Activated CD4-positive, alpha-beta T cell treated with anti-CD3 and anti-CD28 coated beads, Interleukin-2, amount 50 U/mL, for 4 hours (primary cell): ENCODE results near the gene OR1M1.
"Not testable (repeated sequence)": the region's sequence is repeated elsewhere in the genome, so short reads cannot be mapped to it uniquely, and the experiment has no call there.

Experiments used
- DNase-seq, 2 experiments: peaks; one replicate each; pipeline ENCODE4 v3.0.0-alpha.2; 2020

Gene OR1M1

GRCh38 chr19:9086761-9087160 lies at the start of gene OR1M1:
Gene OR1M1 (plus strand): TSS chr19:9087061. CDS start chr19:9093245, 6,184 bp downstream.
- DNase-seq = no peak

DNA sequence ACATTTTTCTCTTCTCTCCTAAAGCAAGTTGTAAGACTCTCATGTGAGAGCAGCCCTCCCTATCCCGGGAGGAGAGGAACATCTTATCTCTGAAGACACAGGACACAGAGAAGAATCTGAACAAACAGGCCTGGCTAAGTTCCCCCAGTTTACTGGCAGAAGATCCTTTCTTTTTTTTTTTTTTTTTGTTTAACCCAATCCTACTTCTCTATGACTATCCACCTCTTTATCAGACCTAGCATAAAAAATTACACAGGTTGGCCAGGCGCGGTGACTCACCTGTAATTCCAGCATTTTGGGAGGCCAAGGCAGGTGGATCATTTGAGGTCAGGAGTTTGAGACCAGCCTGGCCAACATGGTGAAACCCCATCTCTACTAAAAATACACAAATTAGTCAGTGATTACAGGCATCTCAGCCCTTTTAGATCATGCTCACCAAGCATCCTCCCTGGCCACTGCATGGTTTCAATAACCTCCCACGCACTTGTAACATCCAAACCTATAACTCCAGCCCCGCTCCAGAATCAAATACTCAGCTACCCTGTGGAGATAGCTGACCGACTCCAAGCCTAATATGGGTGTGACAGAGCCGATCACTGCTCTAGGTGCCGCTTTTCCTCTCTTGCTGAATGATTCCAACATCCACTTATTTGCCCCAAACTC lies 49.3 kb upstream of the OR1M1 start:
- no peak for DNase-seq

- no peak for DNase-seq
Measured at GRCh38 chr19:9039728-9040127, 47.1 kb upstream of the OR1M1 start.

DNA sequence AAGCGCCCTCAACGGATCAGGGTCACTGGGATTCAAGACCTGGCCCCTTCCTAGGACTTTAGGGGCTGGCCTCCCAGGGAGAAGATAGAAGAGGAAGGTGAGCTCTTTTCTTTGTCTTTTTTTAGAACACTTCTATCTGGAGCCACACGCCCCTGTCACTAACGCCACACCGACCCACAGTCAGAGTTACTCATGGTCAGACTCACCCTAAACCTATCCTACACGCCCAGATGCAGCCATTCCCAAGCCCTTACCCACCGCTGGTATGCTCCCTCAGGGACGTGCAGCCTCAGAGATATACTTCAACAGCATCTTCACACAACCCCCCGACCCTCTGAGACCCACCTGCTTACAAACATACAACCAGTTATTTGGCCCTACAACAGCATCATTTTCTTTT lies 46.7 kb upstream of the OR1M1 start:
- no peak for DNase-seq

GRCh38 chr19:9041023-9041422 lies 45.8 kb upstream of the OR1M1 start:
- no peak for DNase-seq

- DNase-seq = no peak
Measured at GRCh38 chr19:9043524-9043923, 43.3 kb upstream of the OR1M1 start.

- DNase-seq = no peak
Measured at GRCh38 chr19:9044449-9044848, 42.4 kb upstream of the OR1M1 start.

DNA sequence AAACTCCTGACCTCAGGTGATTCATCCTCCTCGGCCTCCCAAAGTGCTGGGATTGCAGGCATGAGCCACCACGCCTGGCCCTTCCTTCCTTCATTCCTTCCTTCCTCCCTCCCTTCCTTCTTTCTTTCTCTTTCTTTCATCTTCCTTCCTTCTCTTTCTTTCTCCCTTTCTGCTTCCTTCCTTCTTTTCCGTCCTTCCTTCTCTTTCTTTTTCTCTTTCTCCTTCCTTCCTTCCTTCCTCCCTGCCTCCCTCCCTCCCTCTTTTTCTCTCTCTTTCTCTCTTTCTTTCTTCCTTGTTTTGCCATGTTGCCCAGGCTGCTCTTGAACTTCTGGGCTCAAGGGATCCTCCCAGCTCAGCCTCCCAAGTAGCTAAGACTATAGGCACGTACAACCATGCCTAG lies 40.2 kb upstream of the OR1M1 start:
- no peak for DNase-seq

DNA sequence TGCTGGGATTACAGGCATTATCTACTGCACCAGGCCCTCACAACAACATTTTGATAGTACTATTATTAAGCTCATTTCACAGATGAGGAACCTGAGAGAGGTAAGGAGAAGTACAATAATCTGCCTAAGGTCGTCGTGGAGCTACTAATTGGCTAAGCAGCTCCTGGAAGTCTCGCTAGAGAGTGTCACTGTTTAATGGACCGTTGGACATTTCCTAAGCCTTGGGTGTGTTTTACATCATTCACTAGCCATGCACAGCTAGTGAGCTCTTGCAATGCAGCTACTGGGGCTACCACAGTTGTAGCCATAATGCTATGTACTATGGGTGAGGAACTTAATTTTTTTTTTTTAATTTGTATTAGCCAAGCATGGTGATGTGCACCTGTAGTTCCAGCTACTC lies 34.0 kb upstream of the OR1M1 start:
- DNase-seq = no peak

DNA sequence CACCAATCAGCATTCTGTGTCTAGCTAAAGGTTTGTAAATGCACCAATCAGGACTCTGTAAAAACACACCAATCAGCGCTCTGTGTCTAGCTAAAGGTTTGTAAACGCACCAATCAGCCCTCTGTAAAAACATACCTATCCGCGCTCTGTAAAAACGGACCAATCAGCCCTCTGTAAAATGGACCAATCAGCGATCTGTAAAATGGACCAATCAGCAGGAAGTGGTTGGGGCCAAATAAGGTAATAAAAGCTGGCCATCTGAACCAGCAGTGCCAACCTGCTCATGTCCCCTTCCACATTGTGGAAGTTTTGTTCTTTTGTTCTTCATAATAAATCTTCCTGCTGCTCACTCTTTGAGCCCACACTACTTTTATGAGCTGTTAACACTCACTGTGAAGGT lies 33.2 kb upstream of the OR1M1 start:
- not testable (repeated sequence) for DNase-seq

- DNase-seq = no peak
Measured at GRCh38 chr19:9054207-9054606, 32.7 kb upstream of the OR1M1 start.

DNA sequence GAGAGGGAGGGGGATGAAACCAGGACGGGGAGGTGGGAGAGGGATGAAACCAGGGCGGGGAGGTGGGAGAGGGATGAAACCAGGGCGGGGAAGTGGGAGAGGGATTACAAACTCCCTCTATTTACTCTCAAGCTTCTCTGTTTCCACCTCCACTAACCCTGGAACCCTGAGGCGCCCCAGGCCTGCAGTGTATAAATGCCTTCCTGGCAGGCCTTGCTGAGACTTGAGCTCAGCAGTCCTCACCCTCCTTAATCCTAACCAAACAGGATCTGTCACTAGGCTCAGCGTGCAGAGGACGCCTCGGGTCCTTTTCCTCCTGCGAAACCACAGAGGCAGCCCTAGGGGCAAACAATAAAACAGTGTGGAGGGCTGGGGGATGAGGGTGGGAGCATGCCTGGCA lies 32.1 kb upstream of the OR1M1 start:
- DNase-seq = no peak

- DNase-seq = not testable (repeated sequence)
Measured at GRCh38 chr19:9056131-9056530, 30.7 kb upstream of the OR1M1 start.

DNA sequence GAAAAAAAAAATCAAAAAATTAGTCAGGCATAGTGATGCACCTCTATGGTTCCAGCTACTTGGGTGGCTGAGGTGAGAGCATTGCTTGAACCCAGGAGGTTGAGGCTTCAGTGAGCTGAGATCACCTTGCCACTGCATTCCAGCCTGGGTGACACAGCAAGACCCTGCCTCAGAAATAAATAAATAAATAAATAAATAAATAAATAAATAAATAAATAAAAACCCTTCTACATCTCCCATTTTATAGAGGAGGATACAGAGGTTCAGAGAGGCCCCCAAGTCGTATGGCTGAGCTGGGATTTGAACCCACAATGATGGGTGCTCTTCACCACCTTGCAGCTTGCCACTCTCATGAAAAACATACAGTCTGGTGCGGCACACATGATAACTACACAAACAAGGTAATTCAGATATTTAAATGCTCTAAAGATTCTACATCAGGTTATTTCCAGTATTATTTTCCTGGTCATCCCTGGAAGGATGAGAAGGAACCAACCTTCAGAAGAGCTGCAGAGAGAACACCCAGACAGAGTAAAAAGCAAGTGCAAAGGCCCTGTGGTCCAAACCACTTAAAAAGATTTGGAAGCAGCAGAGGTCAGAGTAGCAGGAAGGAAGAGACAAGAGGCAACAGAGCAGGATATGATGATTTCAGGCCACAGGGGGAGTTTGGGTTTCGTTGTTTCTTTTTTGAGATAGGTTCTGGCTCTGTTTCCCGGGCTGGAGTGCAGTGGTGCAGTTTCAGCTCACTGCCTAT lies 29.2 kb upstream of the OR1M1 start:
- DNase-seq = no peak

DNA sequence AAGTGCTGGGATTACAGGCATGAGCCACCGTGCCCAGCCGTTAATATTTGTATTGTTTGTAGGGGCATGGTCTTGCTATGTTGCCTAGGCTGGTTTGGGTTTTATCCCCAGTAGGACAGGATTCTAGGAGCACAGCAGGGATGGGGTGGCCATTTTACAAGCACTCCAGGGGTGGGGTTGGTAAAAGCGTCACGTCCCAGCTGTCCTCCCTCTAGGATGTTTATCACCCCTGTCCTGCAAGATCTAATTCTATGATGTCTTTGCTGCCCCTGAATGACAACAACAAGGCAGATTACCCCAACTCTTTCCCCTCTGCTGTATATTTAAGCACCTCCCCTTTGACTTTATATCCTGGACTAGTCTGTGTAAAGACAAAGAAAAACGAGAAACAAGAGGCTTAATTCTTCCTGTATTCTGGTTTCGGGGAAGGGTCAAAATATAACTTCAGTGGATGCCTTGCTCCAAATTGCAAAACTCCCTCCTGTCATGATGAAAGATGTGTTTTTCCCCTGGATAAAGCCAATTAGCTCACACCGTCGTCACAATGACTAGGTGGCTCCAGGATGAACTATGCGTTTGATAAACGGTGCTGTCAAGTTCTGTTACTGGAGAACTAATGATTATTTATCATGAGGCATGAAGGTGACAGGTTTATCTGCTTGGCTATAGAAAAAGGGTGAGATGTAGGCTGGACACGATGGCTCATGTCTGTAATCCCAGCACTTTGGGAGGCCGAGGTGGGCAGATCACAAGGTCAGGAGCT lies 27.8 kb upstream of the OR1M1 start:
- no peak for DNase-seq

- DNase-seq = no peak
Measured at GRCh38 chr19:9060564-9061340, 26.1 kb upstream of the OR1M1 start.

- no peak for DNase-seq
Measured at GRCh38 chr19:9061879-9062278, 25.0 kb upstream of the OR1M1 start.

DNA sequence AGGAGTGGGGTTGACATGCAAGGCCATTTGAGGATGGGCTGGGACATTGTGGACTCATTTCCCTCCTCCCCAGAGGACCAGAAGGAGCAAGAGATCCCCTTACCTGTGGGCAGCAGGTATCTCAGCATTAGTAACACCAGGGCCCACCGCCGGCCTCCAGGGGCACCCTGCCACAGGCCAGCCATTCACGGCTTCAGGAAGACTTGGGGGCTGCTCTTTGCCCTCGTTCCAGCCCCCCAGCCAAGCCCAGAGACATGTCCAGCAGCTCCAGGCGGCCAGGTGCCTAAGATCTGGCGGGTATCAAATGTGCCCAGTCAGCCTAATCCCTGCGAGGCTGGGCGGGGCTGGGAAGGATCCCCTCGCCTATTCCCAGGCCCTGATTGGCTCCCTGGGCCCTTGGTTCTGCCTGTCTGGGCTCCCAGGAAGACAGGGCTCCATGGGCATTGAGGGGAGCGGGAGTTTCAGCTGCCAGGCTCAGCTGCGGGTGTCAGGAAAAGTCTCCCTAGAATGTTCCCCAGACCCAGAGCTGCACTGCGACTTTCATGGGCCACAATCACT lies 21.3 kb upstream of the OR1M1 start:
- DNase-seq = no peak

GRCh38 chr19:9070066-9070465 lies 16.8 kb upstream of the OR1M1 start:
- DNase-seq = no peak

- not testable (repeated sequence) for DNase-seq
Measured at GRCh38 chr19:9071720-9072119, 15.1 kb upstream of the OR1M1 start.

DNA sequence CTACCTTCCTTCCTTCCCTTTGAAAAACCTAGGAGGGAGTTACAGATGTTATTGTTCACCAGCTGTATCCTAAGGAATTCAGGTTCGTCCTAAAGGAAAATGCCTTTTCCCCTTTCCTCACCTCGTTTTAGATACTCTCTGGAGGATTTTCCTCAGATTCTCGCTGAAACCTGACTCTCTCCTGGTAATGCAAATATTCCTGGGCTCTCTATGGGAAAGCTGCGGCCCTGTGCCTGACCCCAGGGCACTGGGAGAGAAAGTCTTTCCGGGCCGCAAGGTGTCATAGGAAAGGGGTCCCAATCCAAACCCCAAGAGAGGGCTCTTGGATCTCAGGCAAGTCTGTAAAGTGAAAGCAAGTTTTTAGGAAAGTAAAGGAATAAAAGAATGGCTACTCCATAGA lies 13.1 kb upstream of the OR1M1 start:
- no peak for DNase-seq

- no peak for DNase-seq
Measured at GRCh38 chr19:9075064-9075949, 11.6 kb upstream of the OR1M1 start.
